PC-9 (cell line): ENCODE measurements around the gene MAST4. TPM values are rescaled to one million over a fixed set of nuclear protein-coding genes. Genes with fewer than 3 reads are reported as not detected.

Source experiments
- BruUV-seq: library from RNA; stranded (reverse); fragments of 400-500 nt; replicated peaks from 2 replicates; lab custom pipeline; 2021; lab: Mats Ljungman, UMichigan
- CTCF ChIA-PET: fragments of 300-600 bp; sonication (Branson Sonifier 250); formaldehyde crosslinking; loops from one replicate; lab custom pipeline; 2022; ENCODE audit warnings: antibody characterized with exemption; lab: Charles Lee
- POLR2A ChIA-PET: fragments of 300-600 bp; sonication (Branson Sonifier 250); formaldehyde crosslinking; loops from one replicate; lab custom pipeline; 2022; ENCODE audit warnings: antibody characterized with exemption; ENCODE audit not compliant: unreplicated experiment; lab: Charles Lee
- DNase-seq, 2 experiments: peaks; one replicate each; pipeline versions ENCODE4 v3.0.0 to v3.0.0-alpha.2; 2015 to 2022; ENCODE audit warnings: mixed read lengths in 1 of 2
- H2AFZ ChIP-seq: fragments of 200-600 bp; sonication (generic); 2 replicates; pipeline ENCODE4 v1.8.1; 2017; ENCODE audit warnings: antibody characterized with exemption
- H3F3A ChIP-seq: fragments of 200-600 bp; sonication (generic); 2 replicates; pipeline ENCODE4 v1.8.1; 2017; ENCODE audit warnings: antibody characterized with exemption, mild to moderate bottlenecking, low read depth; ENCODE audit not compliant: insufficient read depth
- H3K27ac ChIP-seq: fragments of 200-600 bp; sonication (generic); 2 replicates; pipeline ENCODE4 v1.6.1; 2016; ENCODE audit warnings: mixed run types
- H3K27me3 ChIP-seq: fragments of 200-600 bp; sonication (generic); 2 replicates; pipeline ENCODE4 v1.6.1; 2016; ENCODE audit warnings: low read depth, mixed run types; ENCODE audit not compliant: insufficient read depth
- H3K36me3 ChIP-seq: fragments of 200-600 bp; sonication (generic); 2 replicates; pipeline ENCODE4 v1.6.1; 2016; ENCODE audit warnings: low read depth, mixed run types
- H3K4me1 ChIP-seq: fragments of 200-600 bp; sonication (generic); replicated peaks from 2 replicates; pipeline ENCODE4 v1.6.1; 2016; ENCODE audit warnings: mixed run types; ENCODE audit not compliant: insufficient read depth
- H3K4me2 ChIP-seq: fragments of 200-600 bp; sonication (generic); 2 replicates; pipeline ENCODE4 v1.6.1; 2017; ENCODE audit warnings: mixed run types
- H3K4me3 ChIP-seq: fragments of 200-600 bp; sonication (generic); 2 replicates; pipeline ENCODE4 v1.6.1; 2016; ENCODE audit warnings: mixed run types
- H3K79me2 ChIP-seq: fragments of 200-600 bp; sonication (generic); 2 replicates; pipeline ENCODE4 v1.6.1; 2017; ENCODE audit warnings: low read depth, mixed run types
- H3K9me2 ChIP-seq: fragments of 200-600 bp; sonication (generic); 2 replicates; pipeline ENCODE4 v1.8.1; 2017; ENCODE audit warnings: mild to moderate bottlenecking; ENCODE audit not compliant: insufficient read depth
- H3K9me3 ChIP-seq: fragments of 200-600 bp; sonication (generic); 2 replicates; pipeline ENCODE4 v1.8.1; 2016; ENCODE audit warnings: low read depth; ENCODE audit not compliant: insufficient read depth
- H4K20me1 ChIP-seq: fragments of 200-600 bp; sonication (generic); 2 replicates; pipeline ENCODE4 v1.8.1; 2017; ENCODE audit not compliant: insufficient read depth
- CTCF ChIP-seq: fragments of 200-600 bp; sonication (generic); conservative IDR thresholded peaks from 2 replicates; pipeline ENCODE4 v1.6.1; 2017; ENCODE audit warnings: mixed run types, antibody characterized with exemption, mild to moderate bottlenecking, moderate library complexity
- EZH2 ChIP-seq: fragments of 200-600 bp; sonication (generic); IDR thresholded peaks from 2 replicates; pipeline ENCODE4 v1.8.0; 2017; ENCODE audit warnings: antibody characterized with exemption, low read depth
- intact Hi-C: fragments of 100-400 bp; cut with micrococcal nuclease; formaldehyde crosslinking; loops from one replicate; pipeline ENCODE4 v1.10.0; 2022; ENCODE audit not compliant: unreplicated experiment
- total RNA-seq: library from RNA; stranded (reverse); gene quantifications from 2 replicates; pipeline ENCODE4 v1.2.3, GENCODE V29; 2021

Gene MAST4
- total RNA-seq, 1 experiment from 2014 or later = 19.3 TPM

DNA sequence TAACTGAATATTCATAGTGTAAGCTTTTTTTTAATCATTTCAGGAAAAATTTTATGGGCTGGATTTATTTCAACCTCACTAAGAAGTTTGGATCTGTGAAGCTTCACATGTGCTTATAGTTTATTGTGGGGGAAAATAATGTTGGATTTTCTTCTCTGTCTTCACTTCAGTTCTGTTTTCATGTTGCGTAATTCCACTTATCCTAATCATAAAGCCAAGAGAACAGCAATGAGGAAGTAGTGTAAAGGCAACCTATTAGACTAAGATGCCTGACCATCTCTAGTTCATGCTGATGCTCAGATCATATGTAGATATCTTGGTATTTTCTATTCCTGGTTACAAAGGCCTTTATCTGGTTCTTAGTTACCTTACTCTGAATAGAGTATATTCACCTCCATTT is 550.4 kb downstream of the MAST4 start:
- Histone ChIP-seq H3K27me3 (no peaks in the 10 kb centered on the region), H3K9me2 (no peaks in the 10 kb centered on the region), H3K4me2 (no peak overlapping the region), H3K4me1 (no peaks in the 10 kb centered on the region; the same call in 1 of the 2 replicates), H3F3A (no peaks in the 10 kb centered on the region), H4K20me1 (no peaks in the 10 kb centered on the region), H3K36me3 (peaks cover 14% of the 10 kb centered on the region), H3K79me2 (no peaks in the 10 kb centered on the region), H3K9me3 (no peaks in the 10 kb centered on the region), H3K27ac (no peak overlapping the region), H3K4me3 (no peak overlapping the region), H2AFZ (no peak overlapping the region)
- CTCF ChIA-PET = no interaction called here
- TF ChIP-seq EZH2 = no peak
- no peak for TF ChIP-seq CTCF
- intact Hi-C loops = no loop called here
- no TSS peak for BruUV-seq
- POLR2A ChIA-PET = no interaction called here
- DNase-seq = no peak

DNA sequence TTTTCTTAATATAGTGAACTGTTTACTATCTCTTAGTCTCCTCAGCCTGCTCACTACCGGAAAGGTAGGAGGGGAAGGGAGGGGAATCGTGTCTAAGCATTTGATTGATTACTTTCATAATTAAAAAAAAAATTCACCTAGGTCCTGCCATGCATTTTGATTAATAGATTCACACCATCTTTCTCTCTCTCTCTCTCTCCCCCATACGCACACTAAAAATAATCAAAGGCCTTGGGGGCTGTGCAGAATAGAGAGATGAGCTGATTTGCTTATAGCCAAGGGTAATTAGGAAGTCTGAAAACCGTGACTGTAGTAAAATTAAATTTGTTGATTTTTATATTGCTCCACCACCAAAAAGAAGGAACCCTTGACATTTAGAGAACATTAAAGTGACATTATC is 550.8 kb downstream of the MAST4 start:
- no peak overlapping the region for H3K4me3 ChIP-seq
- intact Hi-C loops = no loop called here
- no peaks in the 10 kb centered on the region for H3F3A ChIP-seq
- H3K27me3 ChIP-seq = no peaks in the 10 kb centered on the region
- peaks cover 10% of the 10 kb centered on the region for H3K36me3 ChIP-seq
- H3K27ac ChIP-seq = no peak overlapping the region
- no peaks in the 10 kb centered on the region for H4K20me1 ChIP-seq
- no TSS peak for BruUV-seq
- no peak overlapping the region for H2AFZ ChIP-seq
- POLR2A ChIA-PET = no interaction called here
- DNase-seq = no peak
- H3K9me2 ChIP-seq = no peaks in the 10 kb centered on the region
- no peaks in the 10 kb centered on the region for H3K79me2 ChIP-seq
- TF ChIP-seq CTCF (no peak), EZH2 (no peak)
- H3K4me2 ChIP-seq = no peak overlapping the region
- no peaks in the 10 kb centered on the region; the same call in 1 of the 2 replicates for H3K4me1 ChIP-seq
- CTCF ChIA-PET = interaction anchor here (0.6 to 1.1 kb wide), 2 partner anchors 320 to 332 kb away, joined by 3 to 6 read pairs; no protein-coding TSS in a partner anchor
- no peaks in the 10 kb centered on the region for H3K9me3 ChIP-seq

DNA sequence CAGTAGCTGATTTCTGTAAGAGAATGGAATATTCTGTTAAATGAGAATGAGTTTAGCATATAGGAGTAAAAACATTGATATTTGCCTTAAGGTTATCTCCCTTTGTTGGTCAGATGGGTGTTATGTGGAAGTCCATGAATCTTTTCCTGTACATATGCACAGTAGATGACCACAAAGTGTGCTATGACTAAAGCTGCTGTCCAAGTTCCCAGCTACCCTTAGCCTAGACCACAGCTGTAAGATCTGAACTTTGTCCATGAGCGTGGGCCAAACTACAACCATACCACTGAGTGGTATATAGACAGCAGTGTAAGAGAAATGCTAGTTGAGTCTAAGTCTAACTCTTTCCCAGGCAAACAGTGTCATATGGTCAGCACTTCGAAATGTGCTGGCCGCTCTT is 551.6 kb downstream of the MAST4 start:
- no TSS peak for BruUV-seq
- Histone ChIP-seq H3K36me3 (peaks cover 11% of the 10 kb centered on the region), H3K9me3 (no peaks in the 10 kb centered on the region), H2AFZ (no peak overlapping the region), H3K79me2 (no peaks in the 10 kb centered on the region), H3K4me3 (no peak overlapping the region), H4K20me1 (no peaks in the 10 kb centered on the region), H3K9me2 (no peaks in the 10 kb centered on the region), H3K4me1 (no peaks in the 10 kb centered on the region; the same call in 1 of the 2 replicates), H3K27me3 (no peaks in the 10 kb centered on the region), H3K27ac (no peak overlapping the region), H3K4me2 (no peak overlapping the region), H3F3A (no peaks in the 10 kb centered on the region)
- POLR2A ChIA-PET = no interaction called here
- CTCF ChIA-PET = interaction anchor here (0.6 to 1.1 kb wide), 2 partner anchors 321 to 333 kb away, joined by 3 to 6 read pairs; no protein-coding TSS in a partner anchor
- TF ChIP-seq CTCF (no peak), EZH2 (no peak)
- DNase-seq = no peak
- intact Hi-C loops = no loop called here
